Trophoblast cell (in vitro differentiated cells and primary cell): Measurements from ENCODE around the gene PANX1. TPM values are rescaled to one million over a fixed set of nuclear protein-coding genes. Genes with fewer than 3 reads are reported as not detected.

Experiments
- DNase-seq, 2 donors: peaks; one replicate each; pipeline ENCODE4 v3.0.0-alpha.2; 2016
- H2AFZ ChIP-seq: 2 replicates; pipeline ENCODE4 v1.6.1; 2013; ENCODE audit warnings: low read length, moderate library complexity, mild to moderate bottlenecking; ENCODE audit not compliant: insufficient read depth, poor library complexity
- H2AK5ac ChIP-seq: 2 replicates; pipeline ENCODE4 v1.6.1; 2013; ENCODE audit warnings: mild to moderate bottlenecking, low read length
- H2BK120ac ChIP-seq: 2 replicates; pipeline ENCODE4 v1.6.1; 2013; ENCODE audit warnings: low read length, mild to moderate bottlenecking, moderate library complexity; ENCODE audit not compliant: insufficient read depth, poor library complexity
- H2BK12ac ChIP-seq: 2 replicates; pipeline ENCODE4 v1.6.1; 2013; ENCODE audit warnings: mild to moderate bottlenecking, low read length, moderate library complexity
- H2BK5ac ChIP-seq: 2 replicates; pipeline ENCODE4 v1.6.1; 2013; ENCODE audit warnings: low read length, low read depth, moderate library complexity, mild to moderate bottlenecking; ENCODE audit not compliant: poor library complexity
- H3K14ac ChIP-seq: 2 replicates; pipeline ENCODE4 v1.6.1; 2013; ENCODE audit warnings: mild to moderate bottlenecking, low read length
- H3K18ac ChIP-seq: 2 replicates; pipeline ENCODE4 v1.6.1; 2013; ENCODE audit warnings: mild to moderate bottlenecking, low read length
- H3K23ac ChIP-seq: 2 replicates; pipeline ENCODE4 v1.6.1; 2013; ENCODE audit warnings: low read length
- H3K27ac ChIP-seq: 2 replicates; pipeline ENCODE4 v1.5.1; 2013; ENCODE audit warnings: low read depth, mild to moderate bottlenecking, inconsistent platforms, low read length, moderate library complexity
- H3K27me3 ChIP-seq: 2 replicates; pipeline ENCODE4 v1.6.1; 2013; ENCODE audit warnings: inconsistent platforms, mild to moderate bottlenecking, low read length, moderate library complexity; ENCODE audit not compliant: insufficient read depth
- H3K36me3 ChIP-seq, 2 experiments: 1 replicate in 1 of 2; 2 replicates in 1 of 2; pipeline ENCODE4 v1.6.1; 2013; ENCODE audit warnings: low read length in 2 of 2, mild to moderate bottlenecking in 2 of 2, moderate library complexity in 1 of 2; ENCODE audit not compliant: insufficient read depth in 2 of 2, control insufficient read depth in 1 of 2
- H3K4ac ChIP-seq: 2 replicates; pipeline ENCODE4 v1.6.1; 2013; ENCODE audit warnings: low read depth, mild to moderate bottlenecking, low read length, moderate library complexity
- H3K4me1 ChIP-seq, 2 experiments: 1 replicate in 1 of 2; 2 replicates in 1 of 2; pipeline ENCODE4 v1.6.1; 2013; ENCODE audit warnings: low read length in 2 of 2, mild to moderate bottlenecking in 2 of 2, moderate library complexity in 1 of 2; ENCODE audit not compliant: insufficient read depth in 2 of 2, control insufficient read depth in 1 of 2
- H3K4me2 ChIP-seq: 2 replicates; pipeline ENCODE4 v1.6.1; 2013; ENCODE audit warnings: inconsistent platforms, mild to moderate bottlenecking, low read length, moderate library complexity
- H3K4me3 ChIP-seq: 2 replicates; pipeline ENCODE4 v1.5.1; 2013; ENCODE audit warnings: mild to moderate bottlenecking, low read depth, low read length, inconsistent platforms
- H3K79me1 ChIP-seq: one replicate; pipeline ENCODE4 v1.6.1; 2013; ENCODE audit warnings: low read length
- H3K79me2 ChIP-seq: 2 replicates; pipeline ENCODE4 v1.6.1; 2013; ENCODE audit warnings: low read length, mild to moderate bottlenecking; ENCODE audit not compliant: control insufficient read depth, insufficient read depth, poor library complexity
- H3K9ac ChIP-seq: 2 replicates; pipeline ENCODE4 v1.6.1; 2013; ENCODE audit warnings: mild to moderate bottlenecking, low read length
- H3K9me3 ChIP-seq: 2 replicates; pipeline ENCODE4 v1.6.1; 2013; ENCODE audit warnings: low read depth, mild to moderate bottlenecking, control low read depth, inconsistent platforms, low read length; ENCODE audit not compliant: insufficient read depth
- H4K12ac ChIP-seq: 2 replicates; pipeline ENCODE4 v1.6.1; 2013; ENCODE audit warnings: low read depth, mild to moderate bottlenecking, low read length, moderate library complexity
- H4K8ac ChIP-seq: 2 replicates; pipeline ENCODE4 v1.6.1; 2013; ENCODE audit warnings: low read depth, mild to moderate bottlenecking, low read length, moderate library complexity
- H4K91ac ChIP-seq: one replicate; pipeline ENCODE4 v1.6.1; 2013; ENCODE audit warnings: low read depth, mild to moderate bottlenecking, low read length, moderate library complexity
- WGBS: extraction: QIAGEN DNeasy Blood & Tissue Kit; methylation state at CpG from one replicate; pipeline ENCODE4 v1.1.7; 2013; ENCODE audit warnings: missing lambda C conversion rate; ENCODE audit not compliant: insufficient read length, insufficient coverage; ENCODE audit errors: extremely low coverage; 5-methylcytosine and 5-hydroxymethylcytosine counted together
- polyA plus RNA-seq: library from polyadenylated mRNA; stranded (reverse); fragments of 200-250 nt; gene quantifications from 2 replicates; pipeline ENCODE4 v1.2.3, GENCODE V29; 2013

Gene PANX1
- 15.7 and 16.4 TPM in 2 replicates for polyA plus RNA-seq

- peak within 1 kb of the TSS; percentile 51 for H2BK12ac ChIP-seq
- H3K9me3 ChIP-seq = no peaks in the 10 kb centered on the region
- H3K27me3 ChIP-seq = no peaks in the 10 kb centered on the region
- peak within 1 kb of the TSS; percentile 90 for H4K12ac ChIP-seq
- peak within 1 kb of the TSS; percentile 68 for H3K9ac ChIP-seq
- H2BK120ac ChIP-seq = peak within 1 kb of the TSS; percentile 27
- peak within 1 kb of the TSS; percentile 95 for H3K18ac ChIP-seq
- H3K4me3 ChIP-seq = peak within 1 kb of the TSS; percentile 78
- no peak within 1 kb of the TSS for H3K23ac ChIP-seq
- no CpG with 5 or more reads among the region's 92 CpGs for WGBS
- peak within 1 kb of the TSS; percentile 82 for H4K91ac ChIP-seq
- peak within 1 kb of the TSS; percentile 97 for H4K8ac ChIP-seq
- peak within 1 kb of the TSS; percentile 45 for H2AK5ac ChIP-seq
- peaks cover 0 to 10% of the 10 kb centered on the region in 2 experiments for H3K4me1 ChIP-seq
- H3K4ac ChIP-seq = peak within 1 kb of the TSS; percentile 66
- peak within 1 kb of the TSS; percentile 85 for H2AFZ ChIP-seq
- DNase-seq = peak; percentile 91 to 93
- peak within 1 kb of the TSS; percentile 62 for H3K27ac ChIP-seq
- H3K36me3 ChIP-seq = no peaks in the 10 kb centered on the region
- H3K14ac ChIP-seq = peak within 1 kb of the TSS; percentile 94
- peak within 1 kb of the TSS; percentile 73 for H2BK5ac ChIP-seq
- H3K79me2 ChIP-seq = peaks cover 13% of the 10 kb centered on the region
- peak within 1 kb of the TSS; percentile 78 for H3K4me2 ChIP-seq
- peaks cover 12% of the 10 kb centered on the region for H3K79me1 ChIP-seq
Observed at GRCh38 chr11:94128746-94129511, at the start of gene PANX1. Gene PANX1 (plus strand): TSS chr11:94128841. CDS start chr11:94129313, 472 bp downstream.

GRCh38 chr11:94084164-94084563 is 44.5 kb upstream of the PANX1 start:
- no peaks in the 10 kb centered on the region for H3K4me1 ChIP-seq
- no peaks in the 10 kb centered on the region for H3K36me3 ChIP-seq
- no peak overlapping the region for H3K4ac ChIP-seq
- no peak overlapping the region for H3K18ac ChIP-seq
- no peak overlapping the region for H2AFZ ChIP-seq
- no CpG with 5 or more reads among the region's 1 CpG for WGBS
- DNase-seq = no peak
- no peak overlapping the region for H4K8ac ChIP-seq
- H3K9ac ChIP-seq = no peak overlapping the region
- no peak overlapping the region for H2BK5ac ChIP-seq
- no peak overlapping the region for H3K27ac ChIP-seq
- H3K27me3 ChIP-seq = no peaks in the 10 kb centered on the region
- no peak overlapping the region for H3K4me3 ChIP-seq
- H4K12ac ChIP-seq = no peak overlapping the region
- no peak overlapping the region for H2BK120ac ChIP-seq
- H3K79me1 ChIP-seq = no peaks in the 10 kb centered on the region
- no peak overlapping the region for H2AK5ac ChIP-seq
- no peaks in the 10 kb centered on the region for H3K79me2 ChIP-seq
- H3K14ac ChIP-seq = no peak overlapping the region
- H3K9me3 ChIP-seq = no peaks in the 10 kb centered on the region
- H2BK12ac ChIP-seq = no peak overlapping the region
- no peak overlapping the region for H3K4me2 ChIP-seq
- H4K91ac ChIP-seq = no peak overlapping the region
- no peak overlapping the region for H3K23ac ChIP-seq

- Histone ChIP-seq H3K79me1 (no peaks in the 10 kb centered on the region), H3K4me2 (no peak overlapping the region), H3K79me2 (no peaks in the 10 kb centered on the region), H2BK120ac (no peak overlapping the region), H3K23ac (no peak overlapping the region), H2AK5ac (no peak overlapping the region), H3K4ac (no peak overlapping the region), H3K4me1 (no peaks in the 10 kb centered on the region), H2AFZ (no peak overlapping the region), H4K12ac (no peak overlapping the region), H3K27me3 (no peaks in the 10 kb centered on the region), H4K8ac (no peak overlapping the region), H4K91ac (no peak overlapping the region), H2BK5ac (no peak overlapping the region), H3K9ac (no peak overlapping the region), H2BK12ac (no peak overlapping the region), H3K27ac (no peak overlapping the region), H3K9me3 (no peaks in the 10 kb centered on the region), H3K36me3 (no peaks in the 10 kb centered on the region), H3K18ac (no peak overlapping the region), H3K4me3 (no peak overlapping the region), H3K14ac (no peak overlapping the region)
- DNase-seq = no peak
- WGBS = no CpG with 5 or more reads among the region's 21 CpGs
Observed at GRCh38 chr11:94088906-94089305, 39.7 kb upstream of the PANX1 start.

GRCh38 chr11:94089341-94089740 is 39.3 kb upstream of the PANX1 start:
- no peak overlapping the region for H3K14ac ChIP-seq
- no peak overlapping the region for H3K27ac ChIP-seq
- H3K79me1 ChIP-seq = no peaks in the 10 kb centered on the region
- H4K8ac ChIP-seq = no peak overlapping the region
- no peak overlapping the region for H3K18ac ChIP-seq
- no peak overlapping the region for H2BK12ac ChIP-seq
- H3K79me2 ChIP-seq = no peaks in the 10 kb centered on the region
- H3K27me3 ChIP-seq = no peaks in the 10 kb centered on the region
- H3K23ac ChIP-seq = no peak overlapping the region
- H3K4ac ChIP-seq = no peak overlapping the region
- whole genome bisulfite sequencing = no CpG with 5 or more reads among the region's 6 CpGs
- H3K9ac ChIP-seq = no peak overlapping the region
- DNase-seq = no peak
- H2BK5ac ChIP-seq = no peak overlapping the region
- H2AK5ac ChIP-seq = no peak overlapping the region
- H4K12ac ChIP-seq = no peak overlapping the region
- no peaks in the 10 kb centered on the region for H3K4me1 ChIP-seq
- no peak overlapping the region for H2AFZ ChIP-seq
- H3K36me3 ChIP-seq = no peaks in the 10 kb centered on the region
- H2BK120ac ChIP-seq = no peak overlapping the region
- H3K9me3 ChIP-seq = no peaks in the 10 kb centered on the region
- no peak overlapping the region for H4K91ac ChIP-seq
- no peak overlapping the region for H3K4me3 ChIP-seq
- no peak overlapping the region for H3K4me2 ChIP-seq
